Activated CD4-positive, CD25-positive, alpha-beta regulatory T cell treated with anti-CD3 and anti-CD28 coated beads, Interleukin-2, amount 50 U/mL, for 16 hours (primary cell): Measurements from ENCODE around the gene MYL11.

ENCODE experiments used
- DNase-seq: peaks from one replicate; pipeline ENCODE4 v3.0.0-alpha.2; 2020; ENCODE audit warnings: low read depth, low spot score

MYL11 gene

DNA sequence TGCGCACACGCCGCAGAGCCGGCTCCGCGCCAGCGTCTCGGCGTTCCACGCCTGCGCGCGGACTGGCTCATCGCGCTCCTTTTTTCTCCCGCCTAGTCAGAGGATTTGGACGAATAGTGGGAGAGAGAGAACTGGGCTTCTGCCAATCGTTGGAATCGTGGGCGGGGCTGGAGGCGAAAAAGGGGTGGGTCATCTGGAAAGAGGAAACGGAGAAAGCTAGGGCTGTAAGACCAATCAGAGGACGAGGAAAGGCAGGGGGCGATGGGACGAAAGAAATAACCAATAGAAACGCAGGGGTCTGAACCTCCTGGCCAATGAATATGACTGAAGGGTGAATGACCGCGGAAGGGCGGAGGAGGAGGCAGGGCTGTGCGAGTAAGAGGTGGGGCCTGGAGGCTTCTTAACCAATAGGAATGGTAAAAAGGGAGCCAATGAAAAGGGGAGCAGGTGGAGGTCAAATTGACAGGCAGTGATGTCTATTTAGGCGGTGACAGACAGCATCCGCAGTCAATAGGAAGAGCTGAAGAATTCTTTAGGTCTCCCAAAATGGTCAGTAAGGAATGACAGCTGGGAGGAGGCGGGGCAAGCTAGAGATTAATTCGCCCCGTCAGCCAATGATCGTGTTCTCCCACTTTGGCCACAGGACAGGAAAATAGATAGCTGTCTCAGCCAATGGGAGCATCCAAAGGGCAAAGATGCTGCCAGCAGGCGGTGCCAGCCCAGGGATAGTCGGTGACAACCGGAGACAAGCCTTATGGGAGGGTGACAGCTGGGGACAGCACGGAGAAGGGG lies 4.0 kb upstream of the MYL11 start, which contains the start of gene TBC1D10B:
TSS of gene TBC1D10B (minus strand) at position 39 of the 792 bp plus-strand sequence. CDS start 311 bp downstream, outside the sequence.
- peak; percentile 99 for DNase-seq

DNA sequence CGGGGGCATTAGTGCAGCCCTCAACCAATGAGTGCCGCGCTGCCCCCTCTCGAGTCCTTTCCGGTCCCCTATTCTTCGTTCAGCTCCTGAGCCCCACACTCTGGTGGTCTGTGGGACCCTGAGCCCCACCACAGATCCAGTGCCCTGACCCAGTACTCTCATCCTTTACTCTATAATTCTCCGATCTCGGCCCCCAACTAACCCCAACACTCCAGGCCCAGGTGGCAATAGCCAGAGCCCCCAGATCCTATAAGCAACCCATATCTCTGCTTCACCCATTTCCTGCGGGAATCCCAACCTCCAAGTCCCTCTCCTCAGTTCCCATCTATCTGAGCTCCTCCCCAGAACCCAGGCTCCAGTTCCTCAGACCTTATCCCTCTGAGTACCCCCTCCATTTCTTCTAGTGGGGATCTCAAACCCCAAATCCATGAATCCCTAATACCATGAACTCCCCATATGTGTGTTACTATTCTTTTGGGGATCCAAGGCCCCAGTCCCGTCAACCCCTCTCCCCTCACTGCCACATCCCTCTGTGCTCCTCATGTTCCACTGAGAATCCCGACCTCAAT lies 3.3 kb upstream of the MYL11 start:
- no peak for DNase-seq

DNA sequence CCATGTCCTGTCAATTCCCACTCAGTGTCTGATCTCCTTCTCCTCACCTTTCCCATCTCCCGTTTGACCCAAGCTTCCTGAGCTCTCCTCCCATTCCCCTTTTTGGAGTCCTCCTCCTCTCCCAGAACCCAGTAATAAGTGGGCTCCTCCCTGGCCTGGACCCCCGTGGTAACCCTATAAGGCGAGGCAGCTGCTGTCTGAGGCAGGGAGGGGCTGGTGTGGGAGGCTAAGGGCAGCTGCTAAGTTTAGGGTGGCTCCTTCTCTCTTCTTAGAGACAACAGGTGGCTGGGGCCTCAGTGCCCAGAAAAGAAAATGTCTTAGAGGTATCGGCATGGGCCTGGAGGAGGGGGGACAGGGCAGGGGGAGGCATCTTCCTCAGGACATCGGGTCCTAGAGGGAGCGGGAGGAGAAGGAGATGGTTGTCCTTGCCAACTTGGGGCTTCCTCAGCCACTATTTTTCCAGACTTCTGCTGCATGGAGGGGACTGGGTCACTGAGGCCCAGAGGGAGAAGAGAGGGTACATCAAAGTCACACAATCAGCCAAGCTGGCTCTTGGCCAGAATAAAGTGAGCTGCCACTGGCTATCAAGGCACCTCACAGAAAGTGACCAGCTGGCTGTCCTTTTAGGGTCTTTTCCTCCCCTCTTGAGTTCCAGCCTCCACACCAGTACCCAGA lies 2.4 kb upstream of the MYL11 start:
- DNase-seq = no peak

DNA sequence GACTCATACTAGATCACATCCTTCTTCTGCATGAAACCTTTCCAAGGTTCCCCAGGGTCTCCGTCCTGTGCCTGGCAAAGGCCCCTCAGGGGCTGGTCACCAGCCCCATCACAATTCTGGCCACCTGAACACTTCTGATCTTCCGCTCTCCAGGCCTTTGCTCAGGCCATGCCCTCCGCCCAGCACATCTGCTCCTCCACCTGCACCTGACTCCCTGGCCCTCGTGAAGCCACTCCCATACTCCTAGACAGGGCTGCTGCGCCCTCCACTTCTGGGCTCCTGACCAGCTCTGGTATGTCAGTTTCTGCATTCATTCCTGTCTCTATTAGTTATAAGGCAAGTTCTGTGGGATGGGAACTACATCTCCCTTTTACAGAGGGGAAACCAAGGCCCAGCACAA lies 1.9 kb upstream of the MYL11 start:
- no peak for DNase-seq

DNA sequence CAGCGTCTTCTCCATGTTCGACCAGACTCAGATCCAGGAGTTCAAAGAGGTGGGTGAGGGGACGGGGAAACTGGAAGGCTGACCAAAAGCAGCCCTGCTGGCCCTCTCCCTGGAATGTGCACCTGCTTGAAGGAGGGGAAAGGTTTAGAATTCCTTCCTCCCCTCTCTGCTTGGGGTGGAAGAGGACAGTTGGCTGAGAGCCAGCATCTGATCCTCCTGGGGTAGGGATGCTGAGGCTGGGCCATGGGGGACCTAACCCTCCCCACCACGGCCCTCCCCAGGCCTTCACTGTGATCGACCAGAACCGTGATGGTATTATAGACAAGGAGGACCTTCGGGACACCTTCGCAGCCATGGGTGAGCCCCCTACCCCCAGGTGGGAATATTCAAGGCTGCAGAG lies 1.3 kb downstream of the MYL11 start:
- no peak for DNase-seq

DNA sequence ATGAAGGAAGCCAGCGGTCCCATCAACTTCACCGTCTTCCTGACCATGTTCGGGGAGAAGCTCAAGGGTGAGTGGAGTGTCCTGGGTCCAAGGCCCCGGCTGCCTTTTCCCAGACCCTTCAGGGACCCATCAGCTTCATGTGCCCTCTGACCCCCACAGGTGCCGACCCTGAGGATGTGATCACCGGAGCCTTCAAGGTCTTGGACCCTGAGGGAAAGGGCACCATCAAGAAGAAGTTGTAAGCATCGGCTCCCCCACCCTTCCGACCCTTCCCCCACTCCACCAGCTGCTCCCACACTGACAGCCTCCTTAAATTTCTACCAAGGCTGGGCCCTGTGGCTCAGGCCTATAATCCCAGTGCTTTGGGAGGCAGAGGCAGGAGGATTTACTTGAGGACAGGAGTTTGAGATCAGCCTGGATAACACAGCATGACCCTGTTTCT lies 1.9 kb downstream of the MYL11 start:
- no peak for DNase-seq

DNA sequence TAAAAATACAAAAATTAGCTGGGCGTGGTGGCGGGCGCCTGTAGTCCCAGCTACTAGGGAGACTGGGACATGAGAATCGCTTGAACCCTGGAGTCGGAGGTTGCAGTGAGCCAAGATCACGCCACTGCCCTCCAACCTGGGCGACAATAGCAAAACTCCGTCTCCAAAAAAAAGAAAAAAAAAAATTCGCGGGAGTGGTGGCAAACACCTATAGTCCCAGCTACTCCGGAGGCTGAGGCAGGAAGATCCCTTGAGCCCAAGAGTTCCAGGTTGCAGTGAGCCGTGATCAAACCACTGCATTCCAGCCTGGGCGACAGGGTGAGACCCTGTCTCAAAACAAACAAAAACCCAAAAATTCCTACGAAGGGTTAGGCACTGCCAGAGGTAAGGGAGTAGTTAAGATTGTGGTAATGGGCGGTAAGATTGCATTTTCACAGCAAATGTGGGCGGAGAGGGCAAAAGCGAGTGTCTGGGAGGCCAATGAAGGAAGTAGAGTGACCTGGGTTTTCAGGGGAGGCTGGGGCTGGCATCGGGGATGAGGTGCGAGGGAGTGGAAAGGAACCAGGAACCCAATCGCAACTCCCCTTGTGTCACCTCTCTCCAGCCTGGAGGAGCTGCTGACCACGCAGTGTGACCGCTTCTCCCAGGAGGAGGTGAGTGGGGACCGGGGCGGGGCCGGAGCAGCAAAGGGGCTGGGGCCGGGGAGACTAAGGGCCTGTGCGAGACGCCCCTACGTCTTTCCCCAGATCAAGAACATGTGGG lies 2.6 kb downstream of the MYL11 start:
- no peak for DNase-seq

DNA sequence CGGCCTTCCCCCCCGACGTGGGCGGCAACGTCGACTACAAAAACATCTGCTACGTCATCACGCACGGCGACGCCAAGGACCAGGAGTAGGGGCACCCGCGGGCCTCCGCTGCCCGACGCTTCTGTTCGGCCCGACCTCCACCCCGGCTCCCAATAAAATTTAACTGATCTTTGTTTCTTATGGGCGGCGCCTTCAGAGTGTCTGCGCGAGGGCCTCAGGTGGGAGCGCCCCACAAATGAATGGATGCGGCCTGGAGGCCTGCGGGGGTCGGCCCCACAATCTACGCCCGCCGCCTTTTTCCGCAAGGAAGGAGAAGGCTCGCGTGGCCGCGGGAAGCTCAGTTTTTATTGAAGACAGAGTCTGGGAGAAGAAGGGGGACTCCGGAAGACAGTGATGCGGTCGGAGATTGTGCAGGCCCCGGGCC lies 3.2 kb downstream of the MYL11 start:
- DNase-seq = peak; percentile 73

DNA sequence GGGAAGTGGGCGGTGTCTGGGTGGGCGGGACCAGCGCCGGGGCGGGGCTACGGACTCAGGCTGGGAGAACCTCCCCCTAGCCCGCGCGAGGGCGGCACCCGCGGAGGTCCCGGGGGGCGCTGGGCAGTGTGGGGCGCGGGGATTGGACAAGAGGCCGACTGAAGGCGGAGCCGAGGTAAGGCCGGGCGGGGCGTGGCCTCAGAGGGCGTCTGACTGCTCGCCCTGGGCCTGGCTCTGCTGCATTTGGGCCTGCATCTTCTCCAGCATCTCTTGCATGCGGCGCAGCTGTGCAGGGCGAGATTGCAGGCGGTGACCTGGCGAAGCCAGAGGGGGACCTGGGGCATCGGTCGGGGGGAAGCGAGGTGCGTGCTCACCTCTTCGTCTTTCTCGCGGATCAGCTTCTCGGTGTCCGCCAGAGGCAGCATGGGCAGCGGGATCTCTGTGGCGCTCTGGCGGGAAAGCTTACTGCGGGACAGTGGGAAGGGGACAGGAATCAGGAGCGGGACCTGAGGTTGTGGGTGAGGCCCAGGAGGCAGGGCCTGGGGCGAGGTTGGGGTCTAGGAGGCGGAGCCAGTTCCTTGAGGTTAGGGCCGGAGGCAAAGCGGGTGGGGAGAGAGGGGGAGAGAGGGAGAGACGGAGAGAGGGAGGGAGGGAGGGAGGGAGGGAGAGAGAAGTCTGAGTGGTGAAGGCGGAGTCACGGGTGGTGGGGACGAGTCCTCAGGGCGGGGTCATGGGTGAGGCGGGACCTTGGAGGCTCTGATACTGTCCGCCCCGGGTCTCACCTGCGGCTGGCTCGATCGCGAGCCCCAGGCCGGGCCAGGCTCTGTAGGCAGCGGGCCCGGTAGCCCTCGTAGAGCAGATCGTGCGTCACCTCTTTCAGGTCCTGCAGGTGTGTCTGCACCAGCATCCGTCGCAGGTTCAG lies 3.9 kb downstream of the MYL11 start:
- DNase-seq = peak; percentile 99

DNA sequence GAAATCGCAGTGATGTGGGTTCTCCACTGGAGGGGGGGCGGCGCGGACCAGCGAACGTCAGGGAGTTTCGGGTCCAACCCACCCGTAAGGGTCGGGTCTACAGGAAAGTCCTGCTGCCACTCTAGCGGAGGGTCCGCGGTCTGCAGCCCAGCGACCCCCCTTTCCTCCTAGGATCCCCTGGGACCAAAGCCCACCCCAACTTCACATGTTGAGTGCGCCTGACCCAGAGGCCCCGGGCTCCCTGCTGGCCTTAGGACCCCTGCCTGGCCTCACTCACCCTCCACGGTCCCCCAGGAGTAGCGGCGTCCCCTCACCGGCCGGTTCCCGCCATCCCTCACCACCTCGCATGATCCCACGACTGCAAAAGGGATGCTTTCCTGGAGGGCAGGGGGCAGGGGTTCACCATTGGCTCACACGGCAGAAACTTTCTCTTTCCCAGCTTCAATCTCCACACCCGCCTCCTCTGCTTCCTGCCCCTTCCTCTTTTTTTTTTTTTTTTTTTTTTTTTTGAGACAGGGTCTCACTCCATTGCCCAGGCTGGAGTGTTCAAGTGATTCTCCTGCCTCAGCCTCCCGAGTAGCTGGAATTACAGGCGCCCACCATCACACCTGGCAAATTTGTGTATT lies 4.7 kb downstream of the MYL11 start:
- DNase-seq = no peak

DNA sequence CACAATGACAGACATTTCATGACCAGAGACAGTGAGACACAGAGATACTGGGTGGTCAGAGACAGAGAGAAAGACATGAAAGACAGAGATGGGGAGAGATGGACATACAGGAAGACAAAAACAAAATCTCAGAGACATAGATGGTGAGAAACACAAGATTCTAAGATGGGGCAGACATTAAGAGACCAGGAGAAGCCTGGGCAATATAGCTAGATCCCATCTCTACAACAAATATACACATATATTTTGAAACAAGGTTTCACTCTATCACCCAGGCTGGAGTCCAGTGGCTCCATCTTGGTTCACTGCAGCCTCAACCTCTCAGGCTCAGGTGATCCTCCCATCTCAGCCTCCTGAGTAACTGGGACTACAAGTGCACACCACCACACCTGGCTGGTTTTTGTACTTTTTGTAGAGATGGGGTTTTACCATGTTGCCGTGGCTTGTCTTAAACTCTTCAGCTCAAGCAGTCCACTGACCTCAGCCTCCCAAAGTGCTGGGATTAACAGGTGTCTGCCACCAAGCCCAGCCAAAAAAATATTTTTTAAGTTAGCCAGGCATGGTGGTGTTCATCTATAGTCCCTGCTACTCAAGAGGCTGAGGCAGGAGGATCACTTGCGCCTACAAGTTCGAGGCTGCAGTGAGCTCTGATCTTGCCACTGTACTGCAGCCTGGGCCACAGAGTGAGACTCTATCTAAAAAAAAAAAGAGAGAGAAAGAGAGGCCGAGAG lies 5.6 kb downstream of the MYL11 start:
- DNase-seq = no peak

DNA sequence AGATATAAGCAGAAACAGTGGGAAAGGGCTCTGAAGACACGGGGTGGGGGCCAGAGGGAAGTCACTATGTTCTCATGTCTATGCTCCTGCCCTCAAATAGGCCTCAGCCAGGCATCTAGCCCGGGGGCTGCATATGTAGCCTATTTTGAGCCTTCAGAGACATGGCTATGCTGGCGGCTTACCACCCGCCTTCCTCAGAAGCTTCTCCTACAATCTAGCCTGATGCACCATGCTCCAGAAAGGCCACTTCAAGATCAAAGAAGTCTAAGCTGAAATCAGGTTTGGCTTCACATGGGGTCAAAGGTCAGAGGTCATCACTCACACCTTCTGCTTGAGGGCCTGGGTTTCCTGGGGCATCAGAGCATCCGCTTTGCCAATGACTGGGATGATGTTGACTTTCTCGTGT lies 6.2 kb downstream of the MYL11 start:
- no peak for DNase-seq

DNA sequence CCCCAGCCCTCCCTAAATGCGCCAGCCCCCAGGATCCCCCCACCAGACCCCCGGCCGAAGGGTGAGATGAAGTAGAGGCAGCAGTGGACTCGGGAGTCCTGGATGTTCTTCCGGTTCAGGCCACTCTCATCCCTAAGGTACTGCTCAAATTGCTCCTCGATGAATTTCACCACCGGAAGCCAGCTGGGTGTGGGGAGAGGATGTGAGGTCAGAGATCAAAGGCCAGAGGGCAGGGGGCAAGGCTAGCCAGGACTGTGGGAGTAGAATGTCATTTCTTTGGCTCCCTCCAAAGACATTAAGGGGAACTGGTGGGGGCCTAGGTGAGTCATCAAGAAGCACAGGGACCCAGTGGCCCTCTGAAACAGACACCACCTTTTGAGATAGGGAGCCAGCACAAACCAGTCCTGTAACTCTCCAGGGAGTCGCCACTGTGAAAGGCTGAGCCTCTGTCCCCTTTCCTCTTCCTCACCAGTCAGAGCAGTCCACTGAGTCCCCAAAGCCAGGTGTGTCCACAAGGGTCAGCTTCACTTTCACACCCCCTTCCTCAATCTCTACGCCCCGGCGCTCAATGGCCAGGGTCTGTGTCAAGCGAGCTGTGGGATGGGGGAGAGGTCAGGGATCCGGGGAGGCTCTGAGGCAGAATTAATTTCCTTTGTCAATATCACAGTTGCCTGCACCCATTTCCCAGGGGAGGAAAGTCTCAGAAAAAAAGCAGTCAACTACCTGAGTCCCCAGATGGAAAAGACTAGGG lies 6.9 kb downstream of the MYL11 start:
- no peak for DNase-seq

DNA sequence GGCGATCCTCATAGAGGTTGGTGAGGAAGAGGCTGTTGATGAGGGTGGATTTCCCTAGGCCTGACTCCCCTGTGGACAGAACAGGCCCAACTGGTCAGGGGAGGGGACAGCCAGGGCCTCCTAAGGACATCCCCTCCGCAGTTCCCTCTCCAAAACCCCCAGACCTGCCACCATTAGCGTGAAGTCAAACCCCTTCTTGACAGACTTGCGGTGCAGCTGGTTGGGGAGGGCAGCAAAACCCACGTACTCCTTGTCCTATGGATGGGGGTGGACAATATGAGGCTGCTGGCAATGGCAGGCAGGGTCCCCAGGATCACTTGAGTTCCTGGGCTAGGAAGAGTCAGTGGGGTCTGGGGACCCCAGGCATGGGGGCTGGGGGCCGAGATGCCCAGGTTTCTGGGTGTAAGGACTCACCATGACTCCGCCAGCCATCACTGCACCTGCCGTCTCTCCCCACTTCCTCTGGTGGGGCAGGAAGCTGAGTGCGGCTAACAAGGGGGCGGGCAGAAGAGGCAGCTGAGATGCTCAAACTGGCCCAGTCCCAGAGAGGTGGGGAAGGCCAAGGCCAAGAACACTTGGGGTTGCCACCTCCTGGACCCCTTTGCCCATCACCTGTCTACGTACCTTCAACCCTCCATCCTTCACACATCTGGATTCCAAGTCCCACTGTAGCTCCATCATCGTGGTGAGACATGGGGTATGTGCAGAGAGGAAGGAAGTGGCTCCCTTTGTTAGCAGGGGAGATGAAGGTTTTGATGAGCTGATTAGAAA lies 7.7 kb downstream of the MYL11 start, which contains the start of gene SEPTIN1:
TSS of gene SEPTIN1 (minus strand) at position 451 of the 771 bp plus-strand sequence. CDS start at position 432, 19 bp downstream.
- DNase-seq = peak; percentile 65

DNA sequence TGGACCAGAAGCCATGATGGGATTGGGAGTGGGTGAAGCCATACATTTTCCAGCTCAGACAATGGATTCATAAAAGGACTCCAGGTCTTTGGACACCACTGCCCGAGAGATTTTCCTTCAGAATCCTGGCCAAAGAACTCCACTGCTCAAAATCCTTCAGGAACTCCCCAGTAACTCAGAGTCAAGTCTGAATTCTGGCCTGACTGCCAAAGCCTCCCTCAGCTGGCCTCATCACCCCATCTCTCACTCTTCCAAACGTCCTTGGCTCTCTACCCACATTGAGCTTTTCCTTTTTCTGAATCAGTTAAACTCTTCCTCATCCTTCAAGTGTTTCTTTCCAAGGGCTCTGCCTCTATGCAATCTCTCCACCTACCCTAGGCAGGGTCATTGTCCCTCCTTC lies 8.9 kb downstream of the MYL11 start:
- DNase-seq = no peak

DNA sequence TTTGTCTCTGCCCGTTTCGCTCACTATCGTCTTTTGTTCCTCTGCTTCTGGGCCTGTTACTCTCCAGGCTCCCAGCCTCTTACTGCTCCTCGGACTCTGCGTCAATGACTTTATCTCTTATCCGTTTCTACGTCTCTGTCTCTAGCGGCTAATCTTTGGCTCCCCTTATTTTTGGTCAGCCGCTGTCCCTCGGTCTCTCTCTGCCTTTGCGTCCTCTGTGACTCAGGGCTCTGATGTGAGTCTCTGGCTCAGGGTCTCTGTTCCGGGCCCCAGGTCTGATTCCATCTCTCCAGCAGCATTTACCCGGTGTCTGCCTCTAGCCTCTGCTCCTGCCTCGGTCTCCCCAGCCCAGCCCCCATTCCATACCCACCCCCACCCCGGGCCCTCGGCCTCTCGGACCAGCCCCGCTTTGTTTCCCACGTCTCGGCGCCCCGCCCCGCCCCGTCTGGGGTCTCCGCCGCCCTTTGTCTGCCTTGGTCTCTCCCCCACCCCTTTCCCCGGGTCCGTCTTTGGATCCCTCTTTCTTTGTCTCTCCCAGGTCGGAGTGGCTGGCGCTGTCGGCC lies 20.1 kb downstream of the MYL11 start:
- no peak for DNase-seq

DNA sequence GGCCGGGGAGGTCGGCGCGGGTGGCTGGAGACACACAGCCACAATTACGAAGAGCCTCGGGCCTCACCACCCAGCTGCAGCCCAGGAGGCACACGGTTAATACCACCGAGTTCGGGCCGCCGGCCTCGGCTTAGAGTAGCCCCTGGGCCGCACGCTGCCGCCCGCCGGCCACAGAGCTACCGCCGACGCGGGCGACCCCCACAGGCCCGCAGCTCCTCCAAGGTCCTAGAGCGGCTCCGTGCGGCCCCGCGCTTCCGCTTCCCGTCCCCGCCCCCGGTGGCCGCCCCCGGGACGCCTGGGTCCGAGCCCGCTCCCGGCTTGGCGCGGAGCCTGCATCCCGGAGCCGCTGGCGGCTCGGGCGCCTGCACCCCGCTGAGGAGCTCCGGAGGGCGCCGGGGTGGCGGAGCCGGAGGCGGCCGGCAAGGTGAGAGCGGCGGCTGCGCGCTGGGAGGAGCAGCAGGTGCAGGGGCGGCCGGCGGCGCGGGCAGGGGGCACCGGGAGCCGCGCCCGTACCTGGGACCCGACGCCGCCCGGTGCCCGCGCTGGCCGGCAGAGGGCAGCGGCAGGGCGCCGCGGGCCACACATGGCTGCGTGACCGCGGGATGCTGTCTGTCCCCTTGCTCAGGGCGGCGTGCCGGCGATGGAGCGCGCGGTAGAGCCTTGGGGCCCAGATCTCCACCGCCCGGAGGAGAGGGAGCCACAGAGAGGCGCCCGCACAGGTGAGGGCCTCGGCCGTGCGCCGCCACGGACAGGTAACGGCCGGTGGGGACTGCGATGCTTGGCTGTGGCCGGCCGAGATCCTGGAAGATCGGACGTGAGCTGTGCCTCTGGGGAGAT lies 20.8 kb downstream of the MYL11 start, which contains the start of gene ZNF48:
TSS of gene ZNF48 (plus strand) at position 266 of the 837 bp plus-strand sequence. CDS start at position 641, 375 bp downstream.
- no peak for DNase-seq
